T-helper 9 cell (primary cell): ENCODE data around the gene COL5A2.

Experiments
- DNase-seq: peaks from one replicate; pipeline ENCODE4 v3.0.0-alpha.2; 2020

Gene COL5A2

DNA sequence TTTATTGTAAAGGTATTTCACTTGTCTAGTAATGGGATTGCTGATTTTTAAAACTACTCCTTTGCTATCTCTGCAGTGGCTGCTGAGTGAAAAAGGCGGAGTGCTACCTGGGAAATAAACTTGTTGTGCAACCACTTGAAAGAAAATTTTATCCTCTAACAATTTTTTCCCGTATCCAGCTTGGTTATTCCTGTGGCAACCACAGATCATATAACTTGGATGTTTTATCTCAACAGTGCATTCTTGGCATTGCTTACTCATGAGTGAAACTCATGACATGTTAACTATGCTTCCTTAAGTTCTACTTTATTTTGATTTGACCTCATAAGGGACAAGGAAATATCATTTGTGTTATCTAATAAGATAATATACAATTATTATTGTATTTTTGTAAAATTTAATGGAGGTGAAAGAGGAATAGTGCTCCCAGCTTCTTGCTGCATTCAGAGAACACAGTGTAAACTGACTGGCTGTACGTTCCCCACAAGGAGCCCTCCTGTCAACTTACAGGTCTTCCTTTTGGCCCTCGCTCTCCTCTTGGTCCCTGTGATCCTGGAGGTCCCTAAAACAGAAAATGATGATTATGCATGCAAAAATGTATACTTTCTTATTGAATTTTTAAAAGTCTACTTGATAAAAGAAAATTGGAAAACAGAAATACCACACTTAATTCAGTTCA, 82.7 kb downstream of the COL5A2 start:
- DNase-seq, result no peak

DNA sequence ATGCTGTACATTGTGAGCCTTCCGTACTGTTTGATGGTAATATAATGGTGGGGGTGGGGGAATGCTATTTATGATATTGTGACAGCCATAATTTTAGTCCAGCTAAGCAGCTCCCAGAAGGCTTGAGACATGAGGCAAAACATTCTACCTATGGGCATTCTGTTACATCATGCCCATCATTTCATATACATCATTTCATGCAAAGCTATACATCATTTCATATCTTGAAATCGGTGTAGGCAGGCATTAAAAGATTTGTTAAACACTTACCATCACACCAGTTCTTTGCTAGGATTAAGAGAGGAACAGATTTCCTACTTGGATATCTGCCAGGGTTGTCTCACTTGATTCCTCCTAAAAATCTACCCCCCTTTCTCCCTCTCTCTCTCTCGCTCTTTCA, 84.5 kb downstream of the COL5A2 start:
- no peak for DNase-seq

DNA sequence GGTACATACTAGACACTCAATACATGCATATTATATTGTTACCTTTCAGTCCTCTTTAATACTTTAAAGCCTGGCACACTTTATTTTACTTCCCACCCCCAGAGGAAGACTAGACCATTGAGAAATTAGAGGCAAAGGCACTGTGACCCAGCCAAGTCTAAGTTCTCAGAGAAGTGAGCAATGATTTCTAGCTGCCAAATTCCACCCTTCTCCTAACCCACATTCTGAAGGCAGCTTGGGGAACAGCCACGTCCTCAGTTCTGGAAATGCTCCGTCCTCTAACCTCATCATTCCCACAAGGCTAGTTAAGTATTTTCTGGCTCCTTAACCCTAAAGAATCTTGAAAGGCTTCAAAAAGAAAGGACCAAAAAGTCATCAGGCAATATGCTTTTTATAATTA, 86.6 kb downstream of the COL5A2 start:
- no peak for DNase-seq

DNA sequence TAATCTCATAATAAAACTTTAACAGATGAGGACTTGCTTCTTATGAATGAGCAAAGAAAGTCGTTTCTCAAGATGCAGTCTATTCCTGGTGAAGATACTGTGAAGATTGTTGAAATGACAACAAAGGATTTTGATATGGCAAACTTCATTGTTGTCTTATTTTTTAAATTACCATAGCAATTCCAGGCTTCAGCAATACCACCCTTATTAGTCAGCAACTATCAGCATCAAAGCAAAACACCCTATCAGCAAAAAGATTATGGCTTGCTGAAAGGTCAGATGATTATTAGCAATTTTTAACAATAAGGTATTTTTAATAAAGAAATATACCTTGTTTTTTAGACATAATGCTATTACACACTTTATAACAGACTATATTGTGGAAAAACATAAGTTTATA, 88.3 kb downstream of the COL5A2 start:
- DNase-seq, result no peak

DNA sequence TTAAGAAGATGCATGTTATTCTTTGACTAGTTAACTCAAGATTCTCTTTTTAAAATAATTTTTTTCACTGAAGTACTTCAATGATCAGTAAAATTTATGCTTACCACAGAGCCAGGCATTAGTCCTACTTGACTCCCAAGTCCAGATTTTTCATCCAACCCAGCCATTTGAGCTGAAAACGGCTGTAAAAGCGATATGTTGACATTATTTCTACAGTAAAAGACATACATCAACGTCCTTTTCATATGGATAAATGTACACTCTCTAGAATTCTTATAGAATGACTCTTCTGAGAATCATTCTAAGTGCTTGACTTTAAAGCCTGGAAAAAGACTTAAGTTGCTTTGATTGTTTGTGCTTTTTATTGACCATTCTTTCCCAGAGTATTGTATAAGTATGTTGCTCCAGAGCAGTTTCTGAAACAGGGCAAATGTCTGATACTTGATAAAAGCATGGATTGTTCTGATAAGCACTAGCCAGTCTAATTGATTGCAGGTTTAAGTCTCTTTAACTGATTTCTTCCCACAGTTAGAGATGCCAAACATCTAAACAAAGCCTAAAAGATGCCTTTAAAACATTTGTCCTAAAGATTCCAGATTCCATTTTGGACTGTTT, 90.9 kb downstream of the COL5A2 start:
- DNase-seq, result no peak

DNA sequence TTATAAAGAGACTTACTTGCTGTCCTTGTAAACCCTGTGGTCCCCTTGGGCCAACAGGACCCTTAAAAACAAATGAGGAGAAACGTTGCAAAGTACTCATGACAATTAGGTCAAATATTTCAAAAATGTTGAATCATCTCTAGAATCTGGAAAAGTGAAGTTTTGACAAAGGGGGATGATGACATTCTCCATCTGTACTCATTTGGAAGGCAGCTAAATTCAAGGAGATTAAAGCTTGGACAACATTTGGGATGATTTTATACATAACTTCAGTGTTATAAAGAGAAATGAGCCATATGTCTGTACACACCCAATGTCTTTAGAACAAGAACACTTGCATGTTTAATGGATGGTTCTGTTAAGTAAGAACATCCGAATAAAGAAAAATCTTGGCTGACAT, 92.9 kb downstream of the COL5A2 start:
- DNase-seq, result no peak

DNA sequence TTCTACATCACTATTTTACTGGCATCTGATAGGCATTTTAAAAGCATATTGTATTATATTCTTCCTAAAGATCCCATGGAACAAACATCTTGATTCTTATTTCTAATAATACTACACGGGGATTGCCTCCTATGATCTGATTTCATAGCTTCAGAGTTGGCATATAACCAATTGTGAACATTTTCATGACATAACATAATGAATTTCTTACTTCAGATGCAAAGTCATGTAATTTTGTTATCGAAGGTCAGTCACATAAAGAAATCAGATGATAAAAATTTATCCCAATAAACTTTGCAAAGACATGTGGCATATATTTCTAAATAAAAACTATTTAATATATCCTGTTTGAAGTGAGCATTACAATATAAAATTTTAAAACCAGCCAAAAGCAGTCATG, 93.3 kb downstream of the COL5A2 start:
- no peak for DNase-seq

DNA sequence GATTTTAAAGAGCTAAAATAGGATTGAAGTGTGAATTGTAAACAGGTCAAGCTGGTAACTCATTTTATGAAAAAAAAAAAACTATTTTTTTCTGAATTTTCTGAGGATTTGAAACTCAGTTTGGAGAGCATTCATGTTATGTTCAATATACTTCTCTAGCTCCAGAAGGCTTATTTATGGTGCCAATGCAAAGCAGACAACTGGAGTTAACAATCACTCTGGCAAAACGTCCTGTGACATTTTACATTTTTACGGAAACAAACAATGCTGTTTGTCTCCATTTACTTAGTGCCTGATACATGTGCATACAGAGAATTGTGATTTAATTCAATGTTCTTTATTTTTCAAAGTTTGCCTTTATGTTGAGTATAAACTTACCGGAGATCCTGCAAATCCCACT, 96.0 kb downstream of the COL5A2 start:
- no peak for DNase-seq

DNA sequence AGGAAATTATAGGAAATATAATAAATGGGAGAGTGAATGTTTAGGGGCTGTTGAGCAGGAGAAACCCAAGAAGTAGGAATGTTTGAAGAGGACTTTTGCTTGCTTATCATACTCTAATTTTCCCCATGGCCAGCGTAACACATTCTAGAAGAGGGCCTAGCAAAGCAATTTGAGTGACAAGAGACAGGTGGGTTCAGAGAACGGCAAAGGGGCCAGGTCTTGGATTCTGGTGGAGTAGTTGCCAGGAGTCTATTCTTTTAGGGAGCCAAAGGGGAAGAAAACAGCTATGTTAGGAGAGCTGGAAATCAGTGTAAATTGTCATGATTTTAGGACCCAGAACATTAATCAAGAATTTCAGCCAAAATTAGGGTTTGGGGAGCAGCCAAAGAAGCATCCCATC, 96.5 kb downstream of the COL5A2 start:
- no peak for DNase-seq

DNA sequence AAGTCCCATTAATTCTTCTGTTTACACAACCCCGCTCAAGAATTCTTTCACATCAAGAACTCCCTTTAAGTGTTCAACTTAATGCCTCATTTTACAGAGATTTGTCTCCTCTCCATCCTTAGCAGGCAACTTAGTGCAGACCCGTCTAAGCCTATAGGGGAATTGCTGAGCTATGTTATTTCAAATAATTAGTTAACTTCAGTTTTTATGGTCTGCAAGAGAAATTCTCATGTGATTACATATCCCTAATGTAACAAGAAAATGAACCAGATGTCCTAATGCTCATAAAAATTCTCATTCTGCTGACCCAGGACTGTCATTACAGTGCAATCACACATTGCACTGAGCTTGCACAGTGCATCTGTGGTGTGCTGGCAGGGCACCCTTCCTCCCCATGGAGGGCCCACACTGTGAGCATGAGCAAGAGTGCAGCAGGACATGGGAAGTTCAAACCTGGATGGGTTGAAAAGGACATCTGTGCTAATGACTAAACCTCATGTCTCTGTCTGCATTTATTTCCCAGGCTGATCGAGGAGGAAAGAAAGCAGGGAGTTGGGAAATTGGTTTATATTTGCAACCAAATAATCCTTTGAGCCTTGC, 97.1 kb downstream of the COL5A2 start:
- no peak for DNase-seq

DNA sequence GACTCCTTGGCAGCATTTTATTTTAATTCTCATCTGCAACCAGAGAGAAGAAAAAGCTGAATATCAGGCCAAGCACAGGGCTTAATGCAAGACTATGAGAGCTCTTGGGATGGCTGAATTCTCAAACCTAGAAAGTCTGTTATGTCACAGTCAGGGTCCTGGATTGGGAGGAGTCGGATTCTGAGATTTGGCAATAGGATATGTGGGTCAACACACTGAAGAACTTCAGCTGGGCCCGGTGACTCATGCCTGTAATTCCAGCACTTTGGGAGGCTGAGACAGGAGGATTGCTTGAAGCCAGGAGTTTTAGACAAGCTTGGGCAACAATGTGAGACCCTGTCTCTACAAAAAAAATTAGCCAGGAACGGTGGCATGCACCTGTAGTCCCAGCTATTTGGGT, 103.0 kb downstream of the COL5A2 start:
- DNase-seq, result no peak

DNA sequence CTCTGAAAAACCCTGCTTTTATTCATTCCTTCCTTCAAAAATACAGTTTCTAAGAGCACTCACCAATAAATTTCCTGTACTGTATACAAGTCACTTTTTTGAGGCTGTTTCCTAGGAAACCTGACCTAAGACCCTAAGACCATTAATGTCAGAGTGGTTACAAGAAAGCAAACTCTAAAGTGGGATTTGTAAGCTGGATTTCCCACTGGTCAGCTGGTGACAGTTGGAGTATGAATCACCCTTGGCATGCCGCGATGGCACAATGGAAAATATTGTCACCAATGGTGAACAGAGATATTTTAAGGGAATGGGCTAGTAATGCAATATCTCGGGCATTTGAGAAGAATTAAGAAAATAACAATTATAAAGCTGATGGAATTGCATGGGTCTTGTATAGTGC, 103.4 kb downstream of the COL5A2 start:
- no peak for DNase-seq

DNA sequence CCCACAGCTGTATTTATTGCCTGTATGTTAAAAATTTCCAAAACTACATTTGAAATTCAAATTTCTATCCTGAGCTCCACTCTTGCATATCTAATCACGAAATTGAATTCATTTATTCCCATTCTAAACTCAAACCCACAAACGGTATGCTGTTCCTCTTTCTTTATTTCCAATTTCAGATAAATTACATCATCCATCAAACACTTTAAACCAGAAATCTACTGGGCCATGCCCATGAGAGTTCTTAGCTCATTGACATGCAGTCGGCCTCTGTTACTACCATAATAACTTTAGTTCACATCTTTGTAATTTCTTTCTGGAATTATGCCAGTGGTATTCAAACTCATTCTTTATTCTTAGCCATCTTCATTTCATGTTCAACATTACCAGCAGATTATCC, 105.1 kb downstream of the COL5A2 start:
- no peak for DNase-seq

DNA sequence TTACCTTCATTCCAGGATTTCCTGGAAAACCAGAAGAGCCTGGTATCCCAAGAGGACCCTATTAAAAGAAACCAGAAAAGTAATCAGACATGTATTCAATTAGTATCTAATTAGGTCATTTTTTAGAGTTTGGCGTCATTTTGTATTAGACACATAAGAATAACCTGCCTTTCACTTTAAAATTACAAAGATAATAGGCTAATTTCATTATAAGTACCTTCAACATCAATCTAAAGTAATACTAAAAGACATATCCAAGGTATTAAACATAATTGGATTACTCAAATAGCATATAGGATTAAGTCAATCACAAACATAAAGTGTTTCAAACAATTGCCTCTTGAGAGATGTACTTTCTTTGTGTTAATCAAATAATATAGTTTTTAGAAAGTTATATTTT, 107.5 kb downstream of the COL5A2 start:
- DNase-seq, result no peak

DNA sequence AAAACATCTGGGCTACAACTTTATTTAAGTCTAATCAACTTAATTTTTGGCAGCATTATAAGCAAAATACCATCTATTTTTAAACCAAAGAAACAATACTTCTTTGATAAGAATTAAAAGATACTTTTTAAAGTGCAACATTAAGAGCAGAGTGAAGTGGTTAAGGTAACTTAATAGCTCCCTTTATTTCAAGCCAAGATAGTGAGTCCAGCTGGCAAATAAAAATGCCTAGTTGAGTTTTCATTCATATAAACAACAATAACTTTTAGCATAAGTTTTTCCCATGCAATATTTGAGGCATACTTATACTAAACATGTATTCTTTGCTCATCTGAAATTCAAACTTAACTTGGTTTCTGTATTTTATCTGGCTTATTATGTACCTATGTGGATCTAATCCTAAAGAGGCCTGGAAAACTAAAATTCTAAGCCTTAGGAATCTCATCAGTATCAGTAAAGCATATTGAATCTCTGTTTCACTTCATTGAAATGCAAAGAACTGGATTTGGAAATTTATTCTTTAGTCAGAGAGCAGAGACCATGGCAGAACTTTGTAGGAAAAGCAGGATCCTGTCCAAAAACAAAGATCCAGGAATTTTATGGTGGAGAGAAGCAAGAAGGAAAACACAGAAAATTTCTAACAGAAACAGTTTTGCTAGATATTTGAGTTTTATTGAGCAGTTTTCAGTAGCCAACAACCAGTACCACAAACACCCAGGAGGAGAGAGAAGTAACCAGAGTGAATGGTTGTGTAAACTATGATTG, 109.5 kb downstream of the COL5A2 start:
- DNase-seq, result no peak

DNA sequence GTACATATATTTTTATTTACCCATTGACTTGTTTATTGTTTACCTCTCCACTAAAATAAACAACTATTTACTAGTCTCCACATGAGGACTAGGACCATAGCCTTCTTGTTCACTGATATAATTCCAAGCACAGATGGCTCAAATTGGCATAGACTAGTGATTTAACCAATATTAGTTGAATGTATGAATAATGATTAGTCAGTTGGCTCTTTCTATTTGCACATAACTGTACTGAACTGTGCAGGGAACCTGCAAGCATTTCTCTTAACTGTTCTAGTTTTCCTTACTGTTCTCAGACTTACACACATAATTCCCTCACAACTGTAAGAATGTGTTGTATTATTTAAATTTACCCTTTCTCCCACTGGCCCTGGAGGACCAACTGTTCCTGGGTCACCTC, 113.5 kb downstream of the COL5A2 start:
- no peak for DNase-seq

DNA sequence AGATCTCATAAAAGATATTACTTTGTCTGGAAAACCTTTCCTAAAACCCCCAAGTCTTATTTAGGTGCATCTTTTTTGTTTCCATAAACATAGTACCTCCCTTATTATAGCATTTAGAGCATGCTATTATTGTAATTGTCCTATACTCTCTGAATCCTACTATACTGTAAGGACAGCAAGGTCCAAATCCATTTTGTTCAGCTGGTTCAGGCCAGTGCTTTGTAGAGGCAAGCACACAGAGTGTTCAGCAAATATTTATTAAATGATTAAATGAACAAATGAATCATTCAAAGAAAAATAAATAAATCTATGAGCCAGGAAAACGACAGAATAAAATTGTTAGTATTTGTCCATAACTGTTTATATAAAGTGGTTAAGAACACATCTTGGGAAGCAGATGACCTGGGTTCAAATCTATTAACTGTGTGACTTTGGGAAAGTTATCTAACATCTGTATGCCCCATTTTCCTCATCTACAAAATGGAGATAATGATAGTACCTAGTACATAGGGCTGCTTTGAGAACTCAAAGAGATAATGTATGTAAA, 119.4 kb downstream of the COL5A2 start:
- DNase-seq, result no peak

DNA sequence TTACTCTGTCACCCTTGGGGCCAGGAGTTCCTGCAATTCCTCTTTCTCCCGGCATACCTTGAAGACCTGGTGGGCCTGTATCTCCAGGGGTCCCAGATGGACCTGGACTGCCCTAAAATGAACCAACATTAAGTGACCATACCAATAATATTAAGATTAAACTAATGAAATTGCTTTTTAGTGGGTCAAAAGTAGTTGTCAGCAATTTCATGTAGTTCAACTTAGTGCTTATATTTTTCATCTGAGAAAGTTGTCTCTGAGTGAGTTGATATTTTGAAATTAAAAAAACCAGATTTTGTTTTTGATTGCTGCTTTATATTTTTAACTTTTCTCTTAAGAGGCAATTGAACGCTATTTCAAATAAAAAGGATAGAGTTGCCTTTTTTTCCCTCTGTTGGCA, 122.2 kb downstream of the COL5A2 start:
- DNase-seq, result no peak

DNA sequence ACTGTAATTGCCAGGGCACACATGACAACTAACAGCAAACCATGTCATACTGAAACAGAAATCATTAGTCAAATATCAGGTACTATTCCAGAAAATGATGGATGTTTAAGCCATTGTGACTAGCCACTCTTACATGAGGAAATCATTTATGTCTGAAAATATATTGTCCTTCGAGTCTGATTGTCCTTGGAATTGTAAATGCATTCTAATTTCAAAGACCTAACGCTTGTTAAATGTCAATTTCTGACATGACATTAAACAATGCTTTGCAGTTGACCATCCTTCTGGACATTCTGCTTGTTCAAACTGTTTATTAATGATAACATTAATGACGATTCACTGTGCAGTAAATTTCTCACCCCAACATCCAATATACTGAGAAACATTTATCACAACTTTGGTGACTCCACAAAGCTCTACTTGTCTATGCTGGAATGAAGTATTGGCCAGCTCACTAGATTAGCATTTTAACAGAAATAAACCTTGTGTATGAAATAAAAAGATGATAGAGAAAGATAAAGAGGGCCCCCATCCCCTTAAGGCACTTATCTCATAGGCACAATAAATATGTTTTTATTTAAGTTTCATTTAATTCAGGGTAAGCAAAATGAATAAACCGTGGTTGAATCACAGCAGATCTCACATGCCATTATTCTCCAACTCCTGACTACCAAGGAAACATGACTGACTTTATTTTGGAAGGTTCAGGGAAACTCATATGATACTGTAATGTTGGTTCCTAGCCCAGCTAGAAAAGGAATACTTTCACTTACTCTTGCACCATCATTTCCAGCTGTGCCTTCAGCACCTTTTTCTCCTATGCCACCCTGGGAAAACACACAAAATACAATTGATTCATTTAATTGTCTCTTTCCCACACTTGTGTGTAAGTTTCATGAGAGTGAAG, 123.1 kb downstream of the COL5A2 start:
- no peak for DNase-seq

DNA sequence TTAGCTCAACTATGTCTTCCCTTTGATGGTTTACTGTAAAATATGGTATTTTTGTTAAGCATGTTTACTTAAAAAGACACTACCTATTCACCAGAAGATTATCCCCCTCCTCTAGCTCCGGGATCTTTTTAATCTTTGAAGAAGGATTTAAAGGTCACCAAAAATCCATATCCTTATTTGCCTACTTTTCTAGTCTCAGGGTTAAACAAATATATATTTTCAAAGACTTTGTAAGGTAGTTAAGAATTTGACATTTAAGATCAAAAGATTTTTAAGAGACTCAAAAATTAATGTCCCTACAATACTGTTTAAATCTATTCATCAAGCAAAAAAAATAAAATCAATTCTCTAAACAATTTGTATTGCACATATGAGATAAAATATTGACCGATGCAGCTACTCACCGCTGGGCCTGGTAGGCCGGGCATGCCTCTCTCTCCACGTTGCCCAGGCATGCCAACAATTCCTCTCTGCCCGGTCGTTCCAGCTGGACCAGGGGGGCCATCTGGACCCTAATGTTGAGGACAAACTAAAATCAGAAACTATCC, 129.3 kb downstream of the COL5A2 start:
- DNase-seq, result no peak

DNA sequence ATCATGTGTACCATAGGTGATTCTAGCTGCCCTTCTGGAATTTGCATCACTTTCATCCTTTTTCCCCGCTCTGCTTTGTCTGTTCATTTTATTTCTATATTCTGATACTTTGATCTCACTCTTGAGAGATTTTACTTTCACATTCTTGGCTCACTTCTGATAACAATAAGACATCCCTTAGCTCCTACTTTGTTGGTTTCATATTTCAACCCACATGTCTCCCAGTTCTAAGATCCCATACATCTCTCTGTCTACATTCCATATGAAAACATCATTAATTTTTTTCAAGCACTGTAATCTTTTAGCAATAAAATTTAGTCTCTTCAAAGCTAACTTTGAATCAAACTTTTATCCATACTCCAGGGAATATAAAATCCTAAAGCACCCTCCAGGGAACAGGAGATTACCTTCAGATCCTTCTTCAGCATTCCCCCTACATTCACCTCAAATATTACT, 129.8 kb downstream of the COL5A2 start:
- no peak for DNase-seq

DNA sequence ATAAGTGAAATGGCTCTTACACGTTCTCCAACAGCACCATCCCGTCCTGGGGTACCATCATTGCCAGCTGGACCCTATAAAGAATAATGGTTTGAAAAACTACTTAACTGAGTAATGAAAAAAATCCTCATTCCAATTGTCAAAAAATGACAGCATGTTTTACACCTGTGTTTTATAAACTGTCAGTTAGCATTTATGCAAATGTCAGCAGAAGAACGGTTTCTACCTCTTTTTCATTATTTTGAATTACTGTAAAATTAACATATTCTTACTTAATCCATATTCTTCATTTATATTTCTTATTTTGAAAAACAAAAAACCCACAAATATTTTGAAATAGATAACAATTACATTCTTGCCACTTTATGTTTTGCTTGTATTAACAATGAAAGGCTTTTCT, 131.4 kb downstream of the COL5A2 start:
- DNase-seq, result no peak
